ENCODE results near the gene CDC42SE2. TPM values are rescaled to one million over a fixed set of nuclear protein-coding genes. Genes with fewer than 3 reads are reported as not detected.

The CDC42SE2 gene
- total RNA-seq, 1 experiment from 2014 or later: 23.2 TPM

DNA sequence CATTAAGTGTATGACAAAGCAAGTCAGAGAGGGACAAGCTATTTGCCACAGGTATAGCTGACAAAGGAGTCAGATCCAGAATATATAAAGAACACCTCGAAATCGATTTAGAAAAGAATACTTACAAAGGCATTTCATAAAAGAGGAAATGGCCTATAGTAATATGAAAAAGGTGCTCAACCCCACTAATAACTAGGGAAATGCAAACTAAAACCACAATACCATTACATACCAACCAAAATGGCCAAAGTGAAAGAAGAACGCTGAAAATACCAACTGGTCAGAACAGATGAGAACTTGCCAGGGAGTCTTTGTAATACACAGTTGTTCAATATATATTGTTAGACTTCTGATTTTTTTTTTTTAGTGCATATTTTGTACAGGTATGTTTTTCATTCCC lies 152.9 kb downstream of the CDC42SE2 start:
- no peak overlapping the region for H4K8ac ChIP-seq (replicated peaks; ENCODE audit: insufficient read length, low read depth, low read length)
- no peak overlapping the region for H2BK15ac ChIP-seq (ENCODE audit: low read depth, low read length)
- TF ChIP-seq, protein P1, sequence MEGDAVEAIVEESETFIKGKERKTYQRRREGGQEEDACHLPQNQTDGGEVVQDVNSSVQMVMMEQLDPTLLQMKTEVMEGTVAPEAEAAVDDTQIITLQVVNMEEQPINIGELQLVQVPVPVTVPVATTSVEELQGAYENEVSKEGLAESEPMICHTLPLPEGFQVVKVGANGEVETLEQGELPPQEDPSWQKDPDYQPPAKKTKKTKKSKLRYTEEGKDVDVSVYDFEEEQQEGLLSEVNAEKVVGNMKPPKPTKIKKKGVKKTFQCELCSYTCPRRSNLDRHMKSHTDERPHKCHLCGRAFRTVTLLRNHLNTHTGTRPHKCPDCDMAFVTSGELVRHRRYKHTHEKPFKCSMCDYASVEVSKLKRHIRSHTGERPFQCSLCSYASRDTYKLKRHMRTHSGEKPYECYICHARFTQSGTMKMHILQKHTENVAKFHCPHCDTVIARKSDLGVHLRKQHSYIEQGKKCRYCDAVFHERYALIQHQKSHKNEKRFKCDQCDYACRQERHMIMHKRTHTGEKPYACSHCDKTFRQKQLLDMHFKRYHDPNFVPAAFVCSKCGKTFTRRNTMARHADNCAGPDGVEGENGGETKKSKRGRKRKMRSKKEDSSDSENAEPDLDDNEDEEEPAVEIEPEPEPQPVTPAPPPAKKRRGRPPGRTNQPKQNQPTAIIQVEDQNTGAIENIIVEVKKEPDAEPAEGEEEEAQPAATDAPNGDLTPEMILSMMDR (conservative IDR thresholded peaks at IDR 0.05): no peak
- no peak overlapping the region for H3T11ph ChIP-seq (ENCODE audit: low read length)
- no peak overlapping the region for H3K23ac ChIP-seq (ENCODE audit: insufficient read length, low read depth, low read length)
- H3K27me3 ChIP-seq (ENCODE audit: insufficient read depth, low read length): no peaks in the 10 kb centered on the region
- H3K27ac ChIP-seq (ENCODE audit: insufficient read length, low read depth, low read length): no peak overlapping the region
- no peaks in the 10 kb centered on the region for H4K20me1 ChIP-seq (ENCODE audit: control insufficient read depth, insufficient read depth, insufficient read length)
- no peaks in the 10 kb centered on the region for H3K9me3 Mint-ChIP-seq
- H3K79me1 ChIP-seq (ENCODE audit: insufficient read depth, low read depth, low read length, poor library complexity, severe bottlenecking): no peaks in the 10 kb centered on the region
- H3K18ac ChIP-seq (ENCODE audit: insufficient read length, low read depth, low read length): no peak overlapping the region
- no peak overlapping the region for H3K4ac ChIP-seq (ENCODE audit: low read depth, low read length)
- WGBS (ENCODE audit: extremely low coverage, insufficient read length, low lambda C conversion rate): no CpG with 5 or more reads among the region's 3 CpGs
- H3K4me1 Mint-ChIP-seq: peaks cover 2% of the 10 kb centered on the region in 2 experiments; a peak in 2 of 4 replicates
- H2BK120ac ChIP-seq (ENCODE audit: low read depth, low read length, poor library complexity, severe bottlenecking): no peak overlapping the region
- H2BK20ac ChIP-seq (ENCODE audit: low read depth, low read length, poor library complexity, severe bottlenecking): no peak overlapping the region
- H2BK12ac ChIP-seq (ENCODE audit: insufficient read length, low read depth, low read length): no peak overlapping the region
- no peak overlapping the region for H3K27ac Mint-ChIP-seq
- H3K23me2 ChIP-seq (ENCODE audit: insufficient read length, low read depth, low read length, poor library complexity, severe bottlenecking): no peaks in the 10 kb centered on the region
- H3K4me3 Mint-ChIP-seq: no peak overlapping the region
- DNase-seq: no peak
- H3K36me3 Mint-ChIP-seq (ENCODE audit: insufficient read depth in 1 of 3, low read depth in 3 of 3): peaks cover 0 to 20% (median 0%) of the 10 kb centered on the region in 3 experiments; a peak in 3 of 7 replicates
- H4K91ac ChIP-seq (ENCODE audit: insufficient read length, low read depth, low read length): no peak overlapping the region
- no peak overlapping the region for H3K14ac ChIP-seq (ENCODE audit: insufficient read depth, low read length)
- H3K4me2 ChIP-seq (ENCODE audit: insufficient read depth, insufficient read length, low read length): no peak overlapping the region
- no peaks in the 10 kb centered on the region for H3K27me3 Mint-ChIP-seq (ENCODE audit: low read depth)
- no peaks in the 10 kb centered on the region for H3K9me3 ChIP-seq (ENCODE audit: control insufficient read depth, low read depth, low read length)
- H4K5ac ChIP-seq (ENCODE audit: insufficient read length, low read depth, low read length): no peak overlapping the region
- no peaks in the 10 kb centered on the region for H3K4me1 ChIP-seq (ENCODE audit: insufficient read depth, low read length)
- no peak overlapping the region for H2BK5ac ChIP-seq (ENCODE audit: insufficient read length, low read length)
- no peaks in the 10 kb centered on the region for H3K79me2 ChIP-seq (ENCODE audit: insufficient read depth, low read length)
- no peak overlapping the region for H3K9ac ChIP-seq (ENCODE audit: extremely low read depth, insufficient read length, low read length)
- H3K56ac ChIP-seq (ENCODE audit: insufficient read length, low read depth, low read length): no peak overlapping the region
- no peak overlapping the region for H2AK5ac ChIP-seq (ENCODE audit: insufficient read length, low read length)
- H2AFZ ChIP-seq (ENCODE audit: low read length): no peak overlapping the region
